Measurements from ENCODE around the gene EPHA3. TPM values are rescaled to one million over a fixed set of nuclear protein-coding genes. Genes with fewer than 3 reads are reported as not detected.

EPHA3 gene
- total and polyA plus RNA-seq, 4 donors = 0.44 to 2.7 (median 1.2) TPM

DNA sequence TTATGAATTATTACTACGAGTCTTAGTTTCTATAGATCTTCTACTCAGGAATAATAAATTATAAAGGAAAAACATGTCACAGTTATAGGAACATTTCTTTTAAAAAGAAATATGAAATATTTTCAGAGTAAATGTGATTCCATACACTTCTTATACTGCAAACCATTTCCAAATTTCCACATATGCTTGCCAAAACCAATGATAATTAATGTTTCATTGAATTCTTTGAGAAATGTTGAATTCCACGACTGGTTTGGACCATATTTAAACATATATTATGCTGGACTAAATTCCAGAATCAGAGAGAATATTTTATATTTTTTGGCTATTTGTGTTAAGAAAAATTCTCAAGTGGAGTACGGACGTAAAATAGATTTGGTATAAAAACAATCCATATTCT lies 144.6 kb downstream of the EPHA3 start:
- no peaks in the 10 kb centered on the region for H3K4me1 ChIP-seq (ENCODE audit: control insufficient read depth in 4 of 4, insufficient read depth in 4 of 4, low read length in 3 of 4)
- no peak for DNase-seq (ENCODE audit: low spot score)
- 73% methylated on average over 4 of the region's 4 CpGs for WGBS
- H3K27ac ChIP-seq (ENCODE audit: low read depth in 1 of 2, low read length in 2 of 2) = no peak overlapping the region
- no peak for TF ChIP-seq ZBTB33 (IDR thresholded peaks at IDR 0.05)
- no peaks in the 10 kb centered on the region for H3K27me3 ChIP-seq (ENCODE audit: control insufficient read depth in 4 of 4, insufficient read depth in 4 of 4, low read length in 3 of 4)
- no peak overlapping the region for H3K4me3 ChIP-seq (ENCODE audit: low read depth in 1 of 3, low read length in 3 of 3)
- no peaks in the 10 kb centered on the region for H3K9me3 ChIP-seq (ENCODE audit: control insufficient read depth in 4 of 4, low read length in 3 of 4)
- no peaks in the 10 kb centered on the region for H3K36me3 ChIP-seq (ENCODE audit: control insufficient read depth in 4 of 4, insufficient read depth in 3 of 4, low read depth in 1 of 4, low read length in 3 of 4)
- H3K9ac ChIP-seq (ENCODE audit: low read depth in 1 of 2, low read length in 2 of 2) = no peak overlapping the region

DNA sequence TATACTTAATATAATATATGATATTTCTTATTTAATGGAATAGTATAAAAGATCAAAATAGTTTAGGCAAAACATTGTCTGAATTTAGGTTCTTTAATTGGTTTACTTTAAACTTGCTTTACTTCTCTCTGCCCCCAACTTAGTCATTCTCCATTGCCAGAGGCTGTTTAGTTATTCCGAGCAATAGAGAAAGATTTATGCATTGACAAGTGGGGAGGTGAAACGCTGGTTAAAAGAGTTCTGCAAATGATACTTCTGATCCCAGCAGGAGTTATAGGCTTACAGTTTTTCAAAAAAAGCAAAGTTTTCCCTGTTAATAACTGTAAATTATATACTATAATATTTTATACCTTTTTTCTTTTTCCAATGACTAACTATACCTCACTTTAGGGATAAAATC lies 145.4 kb downstream of the EPHA3 start:
- no peak for TF ChIP-seq JUND (IDR thresholded peaks at IDR 0.05)
- TF ChIP-seq YY1 (IDR thresholded peaks at IDR 0.05) = no peak
- no peak for TF ChIP-seq GABPA (IDR thresholded peaks at IDR 0.05 in 1 of 2, conservative IDR thresholded peaks at IDR 0.05 in 1 of 2)
- no peak for TF ChIP-seq TAF1 (conservative IDR thresholded peaks at IDR 0.05)
- no peak for TF ChIP-seq NR2F2 (IDR thresholded peaks at IDR 0.05)
- no peak for TF ChIP-seq HNF4G (IDR thresholded peaks at IDR 0.05)
- TF ChIP-seq EGR1 (IDR thresholded peaks at IDR 0.05; ENCODE audit: low read depth in 2 of 2) = no peak
- TF ChIP-seq SP1 (IDR thresholded peaks at IDR 0.05) = no peak
- TF ChIP-seq FOXA2 (IDR thresholded peaks at IDR 0.05) = no peak
- no peak for TF ChIP-seq ZBTB33 (IDR thresholded peaks at IDR 0.05)
- TF ChIP-seq, protein P1, sequence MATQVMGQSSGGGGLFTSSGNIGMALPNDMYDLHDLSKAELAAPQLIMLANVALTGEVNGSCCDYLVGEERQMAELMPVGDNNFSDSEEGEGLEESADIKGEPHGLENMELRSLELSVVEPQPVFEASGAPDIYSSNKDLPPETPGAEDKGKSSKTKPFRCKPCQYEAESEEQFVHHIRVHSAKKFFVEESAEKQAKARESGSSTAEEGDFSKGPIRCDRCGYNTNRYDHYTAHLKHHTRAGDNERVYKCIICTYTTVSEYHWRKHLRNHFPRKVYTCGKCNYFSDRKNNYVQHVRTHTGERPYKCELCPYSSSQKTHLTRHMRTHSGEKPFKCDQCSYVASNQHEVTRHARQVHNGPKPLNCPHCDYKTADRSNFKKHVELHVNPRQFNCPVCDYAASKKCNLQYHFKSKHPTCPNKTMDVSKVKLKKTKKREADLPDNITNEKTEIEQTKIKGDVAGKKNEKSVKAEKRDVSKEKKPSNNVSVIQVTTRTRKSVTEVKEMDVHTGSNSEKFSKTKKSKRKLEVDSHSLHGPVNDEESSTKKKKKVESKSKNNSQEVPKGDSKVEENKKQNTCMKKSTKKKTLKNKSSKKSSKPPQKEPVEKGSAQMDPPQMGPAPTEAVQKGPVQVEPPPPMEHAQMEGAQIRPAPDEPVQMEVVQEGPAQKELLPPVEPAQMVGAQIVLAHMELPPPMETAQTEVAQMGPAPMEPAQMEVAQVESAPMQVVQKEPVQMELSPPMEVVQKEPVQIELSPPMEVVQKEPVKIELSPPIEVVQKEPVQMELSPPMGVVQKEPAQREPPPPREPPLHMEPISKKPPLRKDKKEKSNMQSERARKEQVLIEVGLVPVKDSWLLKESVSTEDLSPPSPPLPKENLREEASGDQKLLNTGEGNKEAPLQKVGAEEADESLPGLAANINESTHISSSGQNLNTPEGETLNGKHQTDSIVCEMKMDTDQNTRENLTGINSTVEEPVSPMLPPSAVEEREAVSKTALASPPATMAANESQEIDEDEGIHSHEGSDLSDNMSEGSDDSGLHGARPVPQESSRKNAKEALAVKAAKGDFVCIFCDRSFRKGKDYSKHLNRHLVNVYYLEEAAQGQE (IDR thresholded peaks at IDR 0.05) = no peak
- no peak for TF ChIP-seq RXRA (IDR thresholded peaks at IDR 0.05)
- TF ChIP-seq ATF3 (IDR thresholded peaks at IDR 0.05) = no peak
- no peak for TF ChIP-seq RAD21 (IDR thresholded peaks at IDR 0.05)
- no peak for TF ChIP-seq FOXA1 (IDR thresholded peaks at IDR 0.05)
- TF ChIP-seq HNF4A (conservative IDR thresholded peaks at IDR 0.05) = no peak
- TF ChIP-seq, protein P2, sequence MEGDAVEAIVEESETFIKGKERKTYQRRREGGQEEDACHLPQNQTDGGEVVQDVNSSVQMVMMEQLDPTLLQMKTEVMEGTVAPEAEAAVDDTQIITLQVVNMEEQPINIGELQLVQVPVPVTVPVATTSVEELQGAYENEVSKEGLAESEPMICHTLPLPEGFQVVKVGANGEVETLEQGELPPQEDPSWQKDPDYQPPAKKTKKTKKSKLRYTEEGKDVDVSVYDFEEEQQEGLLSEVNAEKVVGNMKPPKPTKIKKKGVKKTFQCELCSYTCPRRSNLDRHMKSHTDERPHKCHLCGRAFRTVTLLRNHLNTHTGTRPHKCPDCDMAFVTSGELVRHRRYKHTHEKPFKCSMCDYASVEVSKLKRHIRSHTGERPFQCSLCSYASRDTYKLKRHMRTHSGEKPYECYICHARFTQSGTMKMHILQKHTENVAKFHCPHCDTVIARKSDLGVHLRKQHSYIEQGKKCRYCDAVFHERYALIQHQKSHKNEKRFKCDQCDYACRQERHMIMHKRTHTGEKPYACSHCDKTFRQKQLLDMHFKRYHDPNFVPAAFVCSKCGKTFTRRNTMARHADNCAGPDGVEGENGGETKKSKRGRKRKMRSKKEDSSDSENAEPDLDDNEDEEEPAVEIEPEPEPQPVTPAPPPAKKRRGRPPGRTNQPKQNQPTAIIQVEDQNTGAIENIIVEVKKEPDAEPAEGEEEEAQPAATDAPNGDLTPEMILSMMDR (IDR thresholded peaks at IDR 0.05; ENCODE audit: low read depth, low read length, missing input control) = no peak
- no peak for TF ChIP-seq MAX (IDR thresholded peaks at IDR 0.05)
- Histone ChIP-seq H3K36me3 (ENCODE audit: control insufficient read depth in 4 of 4, insufficient read depth in 3 of 4, low read depth in 1 of 4, low read length in 3 of 4) (no peaks in the 10 kb centered on the region), H3K4me3 (ENCODE audit: low read depth in 1 of 3, low read length in 3 of 3) (no peak overlapping the region), H3K9ac (ENCODE audit: low read depth in 1 of 2, low read length in 2 of 2) (no peak overlapping the region), H3K9me3 (ENCODE audit: control insufficient read depth in 4 of 4, low read length in 3 of 4) (no peaks in the 10 kb centered on the region), H3K4me1 (ENCODE audit: control insufficient read depth in 4 of 4, insufficient read depth in 4 of 4, low read length in 3 of 4) (no peaks in the 10 kb centered on the region), H3K27me3 (ENCODE audit: control insufficient read depth in 4 of 4, insufficient read depth in 4 of 4, low read length in 3 of 4) (no peaks in the 10 kb centered on the region), H3K27ac (ENCODE audit: low read depth in 1 of 2, low read length in 2 of 2) (no peak overlapping the region)
- 73% methylated on average over 2 of the region's 2 CpGs for WGBS
- no peak for DNase-seq (ENCODE audit: low spot score)

Data from liver (tissue), 9 donors.